WTC11 (cell line): ENCODE data around the gene MTERF4. TPM values are rescaled to one million over a fixed set of nuclear protein-coding genes. Genes with fewer than 3 reads are reported as not detected.

Experiments
- AR ChIP-seq: fragments of 250-450 bp; sonication (Bioruptor Pico); IDR thresholded peaks from 2 replicates; pipeline ENCODE4 v1.9.0; 2021; ENCODE audit warnings: mild to moderate bottlenecking
- ARID4B ChIP-seq: sonication (generic); formaldehyde crosslinking; IDR thresholded peaks from 2 replicates; pipeline ENCODE4 v1.8.0; 2023; ENCODE audit warnings: missing genetic modification reagents, mild to moderate bottlenecking, borderline replicate concordance
- ATF3 ChIP-seq: sonication (generic); formaldehyde crosslinking; conservative IDR thresholded peaks from 2 replicates; pipeline ENCODE4 v1.8.1; 2022; ENCODE audit warnings: mild to moderate bottlenecking, missing genetic modification reagents
- CBFB ChIP-seq: sonication (generic); formaldehyde crosslinking; IDR thresholded peaks from 2 replicates; pipeline ENCODE4 v1.8.1; 2022; ENCODE audit warnings: mild to moderate bottlenecking, low read depth, missing genetic modification reagents
- E2F4 ChIP-seq: sonication (generic); formaldehyde crosslinking; IDR thresholded peaks from 2 replicates; pipeline ENCODE4 v1.8.1; 2022; ENCODE audit warnings: low read depth, mild to moderate bottlenecking, moderate library complexity, missing genetic modification reagents, borderline replicate concordance
- EMX1 ChIP-seq: fragments of 250-450 bp; sonication (Bioruptor Pico); IDR thresholded peaks from 2 replicates; pipeline ENCODE4 v1.8.0; 2021; ENCODE audit warnings: mild to moderate bottlenecking
- FOXK1 ChIP-seq: sonication (generic); formaldehyde crosslinking; IDR thresholded peaks from 2 replicates; pipeline ENCODE4 v1.8.0; 2022; ENCODE audit warnings: mild to moderate bottlenecking, moderate library complexity, missing genetic modification reagents
- FOXP4 ChIP-seq: sonication (generic); formaldehyde crosslinking; IDR thresholded peaks from 2 replicates; pipeline ENCODE4 v1.8.0; 2022; ENCODE audit warnings: mild to moderate bottlenecking, missing genetic modification reagents
- GRHL2 ChIP-seq: fragments of 250-450 bp; sonication (Bioruptor Pico); IDR thresholded peaks from 2 replicates; pipeline ENCODE4 v1.8.0; 2022; ENCODE audit warnings: mild to moderate bottlenecking, moderate library complexity; ENCODE audit not compliant: insufficient replicate concordance, severe bottlenecking
- IRF1 ChIP-seq: sonication (generic); formaldehyde crosslinking; IDR thresholded peaks from 2 replicates; pipeline ENCODE4 v1.8.0; 2023; ENCODE audit warnings: missing genetic modification reagents
- JAZF1 ChIP-seq: fragments of 250-450 bp; sonication (Bioruptor Pico); IDR thresholded peaks from 2 replicates; pipeline ENCODE4 v1.9.0; 2021; ENCODE audit warnings: moderate library complexity, mild to moderate bottlenecking, inconsistent platforms
- MLX ChIP-seq: sonication (generic); formaldehyde crosslinking; IDR thresholded peaks from 2 replicates; pipeline ENCODE4 v1.8.1; 2023; ENCODE audit warnings: mild to moderate bottlenecking, missing genetic modification reagents, moderate library complexity
- NFYB ChIP-seq: sonication (generic); formaldehyde crosslinking; conservative IDR thresholded peaks from 2 replicates; pipeline ENCODE4 v1.8.0; 2022; ENCODE audit warnings: low read depth, missing genetic modification reagents
- NR1H2 ChIP-seq: sonication (generic); formaldehyde crosslinking; IDR thresholded peaks from 2 replicates; pipeline ENCODE4 v1.9.0; 2021; ENCODE audit warnings: mild to moderate bottlenecking, moderate library complexity, missing genetic modification reagents
- PREB ChIP-seq: sonication (generic); formaldehyde crosslinking; IDR thresholded peaks from 2 replicates; pipeline ENCODE4 v1.8.1; 2022; ENCODE audit warnings: mild to moderate bottlenecking, missing genetic modification reagents, moderate library complexity, borderline replicate concordance
- RELA ChIP-seq: sonication (generic); formaldehyde crosslinking; IDR thresholded peaks from 2 replicates; pipeline ENCODE4 v1.8.1; 2022; ENCODE audit warnings: missing genetic modification reagents, mild to moderate bottlenecking, borderline replicate concordance
- TP53 ChIP-seq: sonication (generic); formaldehyde crosslinking; IDR thresholded peaks from 2 replicates; pipeline ENCODE4 v1.8.1; 2023; ENCODE audit warnings: mild to moderate bottlenecking, missing genetic modification reagents
- ZBTB21 ChIP-seq: sonication (generic); formaldehyde crosslinking; IDR thresholded peaks from 2 replicates; pipeline ENCODE4 v1.8.1; 2023; ENCODE audit warnings: mild to moderate bottlenecking, missing genetic modification reagents, borderline replicate concordance
- ZNF317 ChIP-seq: sonication (generic); formaldehyde crosslinking; IDR thresholded peaks from 2 replicates; pipeline ENCODE4 v1.8.1; 2023; ENCODE audit warnings: low read depth, mild to moderate bottlenecking, moderate library complexity, missing genetic modification reagents, borderline replicate concordance
- ZNF396 ChIP-seq: fragments of 250-450 bp; sonication (Bioruptor Pico); IDR thresholded peaks from 2 replicates; pipeline ENCODE4 v1.8.0; 2021; ENCODE audit warnings: mild to moderate bottlenecking, moderate library complexity, borderline replicate concordance
- total RNA-seq: library from RNA; stranded (reverse); gene quantifications from 3 replicates; pipeline ENCODE4 v1.2.3, GENCODE V29; 2021

MTERF4 gene
- total RNA-seq, 1 experiment from 2014 or later = 23.3 TPM

- no peak for TF ChIP-seq ATF3 (CRISPR knock-in tag)
- no peak for TF ChIP-seq RELA (CRISPR knock-in tag)
- no peak for TF ChIP-seq CBFB (CRISPR knock-in tag)
- TF ChIP-seq PREB (CRISPR knock-in tag) = no peak
- no peak for TF ChIP-seq FOXP4 (CRISPR knock-in tag)
- TF ChIP-seq FOXK1 (CRISPR knock-in tag) = no peak
- TF ChIP-seq ZBTB21 (CRISPR knock-in tag) = 0 out of 2 replicates have a peak, but pooled peaks have one; percentile 40
- peak; percentile 43; the same call in 1 of the 2 replicates for TF ChIP-seq ARID4B
- no peak for TF ChIP-seq AR (CRISPR knock-in tag)
- no peak; the same call in 1 of the 2 replicates for TF ChIP-seq ZNF317 (CRISPR knock-in tag)
- no peak for TF ChIP-seq IRF1
- TF ChIP-seq EMX1 (CRISPR knock-in tag) = no peak
- peak; percentile 82 for TF ChIP-seq NFYB (CRISPR knock-in tag)
- TF ChIP-seq TP53 (CRISPR knock-in tag) = no peak
- no peak for TF ChIP-seq GRHL2 (CRISPR knock-in tag)
- no peak; the same call in 1 of the 2 replicates for TF ChIP-seq E2F4 (CRISPR knock-in tag)
- TF ChIP-seq MLX = no peak
- no peak for TF ChIP-seq NR1H2 (CRISPR knock-in tag)
- TF ChIP-seq JAZF1 (CRISPR knock-in tag) = no peak
- no peak for TF ChIP-seq ZNF396 (CRISPR knock-in tag)
These were observed 48.0 kb upstream of the MTERF4 start, which contains the start of gene PPP1R7 (continued) for GRCh38 chr2:241149925-241150659.
